Measurements from ENCODE around the gene ZNFX1.

The ZNFX1 gene

GRCh38 chr20:49292010-49292409, 14.2 kb upstream of the ZNFX1 start:
- DNase-seq (ENCODE audit: low spot score): no peak

DNA sequence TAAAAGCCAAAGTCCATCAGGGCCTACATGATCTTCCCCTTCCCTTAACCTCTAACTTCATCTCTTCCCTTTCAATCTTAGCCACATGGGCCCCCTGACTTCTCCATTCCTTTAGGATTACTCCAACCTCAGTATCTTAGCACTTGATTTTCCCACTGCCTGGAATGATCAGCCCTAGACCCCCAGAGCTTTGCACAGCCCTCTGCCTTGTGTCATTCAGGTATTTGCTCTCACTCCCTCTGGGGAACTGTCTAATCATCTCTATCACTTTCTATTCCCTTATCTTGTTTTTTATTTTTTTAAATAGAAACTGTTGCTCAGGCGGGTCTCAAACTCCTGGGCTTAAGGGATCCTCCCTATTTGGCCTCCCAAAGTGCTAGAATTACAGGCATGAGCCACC, 13.3 kb upstream of the ZNFX1 start:
- DNase-seq (ENCODE audit: low spot score): no peak

DNA sequence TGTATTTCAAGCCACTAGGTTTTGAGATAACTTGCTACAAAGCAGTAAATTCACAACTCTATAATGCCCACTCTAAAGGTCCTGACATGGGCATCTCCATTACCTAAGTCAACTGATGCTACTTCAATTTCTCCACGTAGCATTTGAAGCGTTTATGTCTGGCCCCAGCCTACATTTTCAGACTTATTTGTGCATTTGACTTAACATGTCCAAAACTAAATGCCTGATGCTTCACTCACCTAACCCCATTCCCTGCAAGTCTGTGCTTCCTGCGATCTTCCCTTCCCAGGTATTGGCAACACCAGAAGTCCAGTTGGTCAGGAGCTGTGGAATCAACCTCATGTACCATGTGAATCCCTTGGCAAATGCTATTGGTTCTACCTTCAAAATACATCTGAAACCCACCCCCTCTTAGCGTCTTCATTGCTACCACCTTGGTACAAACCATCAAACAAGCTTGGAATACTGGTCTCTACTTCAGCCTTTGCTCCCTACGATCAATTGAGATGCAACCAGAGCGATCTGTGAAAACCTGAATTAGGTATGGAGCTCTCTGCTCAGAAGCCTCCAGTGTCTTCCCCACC, 12.8 kb upstream of the ZNFX1 start:
- DNase-seq (ENCODE audit: low spot score): no peak

GRCh38 chr20:49288784-49289696, 11.2 kb upstream of the ZNFX1 start:
- no peak for DNase-seq (ENCODE audit: low spot score)

GRCh38 chr20:49288250-49288751, 10.4 kb upstream of the ZNFX1 start:
- no peak for DNase-seq (ENCODE audit: low spot score)

GRCh38 chr20:49287555-49288249, 9.8 kb upstream of the ZNFX1 start:
- no peak for DNase-seq (ENCODE audit: low spot score)

- no peak for DNase-seq (ENCODE audit: low spot score)
Observed at GRCh38 chr20:49286689-49287551, 9.1 kb upstream of the ZNFX1 start.

GRCh38 chr20:49285813-49286494, 8.1 kb upstream of the ZNFX1 start:
- no peak for DNase-seq (ENCODE audit: low spot score)

DNA sequence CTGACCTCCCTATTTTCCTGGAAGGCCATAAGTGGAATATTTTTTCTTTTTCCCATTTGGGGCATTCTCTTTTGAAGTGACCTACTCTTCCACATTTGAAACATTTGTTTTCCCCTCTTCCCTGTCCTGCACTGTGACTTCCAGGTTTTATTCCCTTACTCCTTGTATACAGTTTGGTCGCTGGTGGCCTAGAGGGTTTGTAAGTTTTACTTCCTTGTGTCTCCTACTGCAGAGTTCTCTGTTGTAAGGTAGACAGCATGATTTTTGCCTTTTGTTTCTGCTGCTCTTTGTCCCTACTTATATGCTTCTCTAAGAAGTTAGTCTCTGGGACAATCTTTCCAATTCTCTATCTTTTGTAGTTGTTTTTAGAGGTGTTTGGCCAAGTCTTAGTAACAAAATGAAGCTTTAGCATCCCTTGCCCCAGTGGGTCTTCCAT, 7.4 kb upstream of the ZNFX1 start:
- no peak for DNase-seq (ENCODE audit: low spot score)

GRCh38 chr20:49284818-49285217, 7.0 kb upstream of the ZNFX1 start:
- DNase-seq (ENCODE audit: low spot score): no peak

DNA sequence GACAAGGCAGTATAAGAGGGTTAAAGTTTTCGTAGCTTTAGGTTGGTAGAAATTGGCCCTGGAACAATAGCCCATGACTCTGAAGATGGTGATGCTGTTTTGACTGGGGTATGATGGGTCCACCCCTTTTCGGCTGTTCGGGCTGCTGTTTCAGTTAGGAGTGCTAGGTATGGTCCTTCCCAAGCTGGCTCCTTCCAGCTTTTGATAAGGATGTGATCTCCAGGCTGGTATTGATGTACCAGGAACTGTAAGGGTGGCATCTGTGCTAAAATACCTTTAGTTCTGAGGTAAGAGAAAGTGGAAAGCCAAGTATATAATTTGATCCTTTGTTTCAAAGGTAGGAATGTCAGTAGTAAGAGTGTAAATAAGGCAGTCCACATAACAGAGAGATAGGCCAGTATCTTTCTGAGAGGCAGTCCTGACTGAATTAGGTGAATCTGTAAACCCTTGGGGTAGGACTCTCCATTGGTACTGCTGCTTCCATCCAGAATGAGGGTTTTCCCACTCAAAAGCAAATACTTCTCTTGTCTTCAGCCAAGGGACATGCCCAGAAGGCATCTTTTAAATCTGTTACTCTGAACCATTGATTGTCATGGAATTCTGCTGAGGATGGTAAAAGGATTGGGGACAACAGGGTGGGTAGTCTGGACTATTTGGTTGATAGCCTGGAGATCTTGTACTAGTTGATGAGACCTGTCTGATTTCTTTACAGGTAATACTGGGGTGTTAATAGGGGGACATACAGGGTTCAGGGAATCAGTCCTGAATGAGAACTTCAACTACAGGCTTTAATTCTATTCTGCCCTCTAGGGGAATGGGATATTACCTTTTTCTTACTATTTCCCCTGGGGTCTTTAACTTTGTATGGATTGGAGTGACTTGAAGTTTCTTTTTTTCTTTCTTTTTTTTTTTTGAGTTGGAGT, 6.1 kb upstream of the ZNFX1 start:
- no peak for DNase-seq (ENCODE audit: low spot score)

DNA sequence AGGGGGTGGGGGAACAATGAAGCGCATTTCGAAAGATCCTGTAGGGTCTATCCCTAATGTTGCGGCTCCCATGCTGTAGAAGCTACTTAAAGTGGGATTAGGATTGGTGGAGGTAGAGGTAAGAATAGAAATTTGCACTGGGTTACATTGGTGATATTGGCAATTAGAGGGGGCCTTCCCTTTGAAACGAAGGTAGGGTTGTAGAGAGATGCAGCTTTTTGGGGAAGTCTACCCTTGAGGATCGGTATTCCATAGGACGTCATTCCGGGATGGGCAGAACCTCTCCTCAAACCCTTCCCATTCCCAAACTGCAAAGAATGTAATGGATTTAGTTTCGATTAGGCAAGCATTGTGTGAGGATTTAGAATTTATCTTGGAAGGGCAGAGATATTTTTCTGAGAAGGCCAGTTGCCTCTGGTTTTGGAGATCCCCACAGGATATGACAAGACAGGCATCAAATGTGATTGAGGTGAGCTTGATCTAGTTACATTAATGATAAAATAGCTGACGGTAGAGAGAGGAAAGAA, 5.4 kb upstream of the ZNFX1 start:
- no peak for DNase-seq (ENCODE audit: low spot score)

DNA sequence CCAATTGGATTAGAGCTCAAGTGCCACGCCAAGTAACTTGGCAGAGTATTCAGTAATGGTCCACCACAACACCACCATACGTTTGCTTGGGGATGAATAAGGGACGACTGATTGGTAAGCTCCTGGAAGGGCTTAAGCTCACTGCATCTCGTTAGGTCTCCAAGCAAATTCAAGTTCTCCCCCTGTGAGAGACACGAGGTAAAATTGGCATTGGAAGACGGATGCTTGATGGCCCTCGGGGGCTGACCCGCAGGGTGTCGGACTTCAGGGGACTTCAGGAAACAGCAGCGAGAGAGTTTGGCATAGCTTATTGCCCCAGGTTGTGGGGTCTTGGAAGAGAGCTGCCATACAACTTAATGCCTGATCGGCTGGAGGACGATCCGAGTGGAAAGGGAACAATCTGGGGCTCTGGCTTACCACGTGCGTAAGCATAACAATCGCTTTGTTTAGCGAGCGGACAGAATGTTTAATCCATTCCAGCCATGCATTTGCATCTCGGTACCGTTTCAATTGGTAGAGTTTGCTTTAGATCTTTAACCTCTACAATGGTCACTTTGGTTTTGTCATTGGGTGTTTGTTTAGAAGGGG, 4.8 kb upstream of the ZNFX1 start:
- no peak for DNase-seq (ENCODE audit: low spot score)

- DNase-seq (ENCODE audit: low spot score): no peak
Observed at GRCh38 chr20:49281913-49282467, 4.1 kb upstream of the ZNFX1 start.

DNA sequence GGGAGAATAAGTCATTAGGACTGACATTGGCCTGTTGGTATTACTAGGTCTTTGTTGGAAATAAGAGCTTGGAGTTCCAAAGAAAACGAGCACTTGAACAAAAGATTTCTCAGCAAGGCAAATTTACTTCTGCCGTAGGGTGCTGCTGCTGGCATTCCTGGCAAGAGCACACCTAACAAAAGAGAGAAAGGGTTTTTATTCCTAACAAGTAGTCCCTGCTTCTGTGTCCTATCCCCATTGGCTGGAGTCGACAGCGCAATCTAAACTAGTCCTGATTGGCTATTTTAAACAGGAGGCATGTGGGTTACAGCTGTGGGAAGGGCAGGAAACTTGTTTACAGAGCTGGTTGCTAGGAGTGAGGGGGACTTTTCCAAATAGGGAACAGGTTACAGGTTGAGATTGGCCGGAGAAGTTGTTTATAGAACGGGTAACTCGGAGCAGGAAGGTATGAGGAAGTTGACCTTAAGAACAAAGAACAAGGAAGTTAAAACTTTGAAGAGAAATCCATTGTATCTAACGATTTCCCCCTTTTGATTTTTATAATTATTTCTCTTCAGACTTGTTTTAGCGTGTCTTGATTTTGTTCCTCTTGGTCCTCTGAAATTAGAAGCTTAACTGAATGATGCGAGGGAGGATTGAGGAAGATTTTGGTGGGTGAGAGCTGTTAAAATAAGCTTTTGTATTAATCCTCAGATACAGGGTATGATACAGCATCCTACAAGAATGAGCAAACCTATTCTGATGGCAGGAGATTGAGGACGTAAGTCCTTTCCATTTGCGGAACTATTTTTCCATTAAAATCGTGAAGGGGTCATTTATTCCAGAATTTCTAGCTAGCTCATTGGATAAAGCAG, 3.4 kb upstream of the ZNFX1 start:
- no peak for DNase-seq (ENCODE audit: low spot score)

GRCh38 chr20:49280463-49281058, 2.7 kb upstream of the ZNFX1 start:
- no peak for DNase-seq (ENCODE audit: low spot score)

DNA sequence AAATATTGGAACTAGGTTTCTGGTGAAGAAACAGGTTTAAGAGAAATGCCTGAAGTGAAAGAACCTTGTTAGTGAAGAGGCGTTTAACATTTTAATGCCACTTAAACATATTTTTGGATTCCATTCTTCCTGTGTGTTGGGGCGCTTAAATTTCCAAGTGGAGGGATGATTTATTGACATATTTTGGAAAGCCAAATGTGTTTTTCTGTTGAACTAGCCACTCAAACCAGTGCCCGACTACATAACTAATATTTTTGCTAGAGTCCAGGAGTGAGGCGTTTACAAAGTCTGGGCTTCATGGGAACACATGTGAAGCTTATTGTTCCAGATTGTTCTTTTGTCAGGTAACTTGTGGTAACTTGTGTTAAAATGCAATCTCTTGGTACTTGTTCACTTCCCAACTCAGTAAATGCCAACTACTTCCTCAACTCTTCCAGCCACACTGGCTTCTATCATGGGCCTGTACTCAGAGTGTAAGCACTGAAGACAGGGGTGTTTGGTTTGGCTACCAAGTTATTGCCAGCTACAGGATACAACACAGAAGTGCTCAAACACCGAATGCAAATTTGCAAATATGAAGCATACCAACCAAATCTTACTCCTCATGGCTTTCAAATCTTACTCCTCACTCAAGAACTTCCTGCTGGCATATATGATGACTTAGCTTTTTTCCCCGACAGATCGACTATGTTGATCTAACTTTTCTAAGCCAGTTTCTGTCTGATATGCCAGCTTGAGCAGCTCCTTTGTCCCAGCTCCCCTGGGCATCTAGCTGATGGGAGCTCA, 2.0 kb upstream of the ZNFX1 start:
- no peak for DNase-seq (ENCODE audit: low spot score)

Data from pons (tissue), 1 donor.